SK-N-MC (cell line): ENCODE measurements around the gene DNASE1L1.

Experiments used
- EZH2 ChIP-seq: fragments of 200-600 bp; sonication (generic); IDR thresholded peaks from one replicate; pipeline ENCODE4 v1.6.1; 2017; ENCODE audit warnings: antibody characterized with exemption
- POLR2AphosphoS5 ChIP-seq: IDR thresholded peaks from 2 replicates; pipeline ENCODE4 v1.6.1; 2012; ENCODE audit warnings: mild to moderate bottlenecking, low read depth, low read length, borderline replicate concordance

DNA sequence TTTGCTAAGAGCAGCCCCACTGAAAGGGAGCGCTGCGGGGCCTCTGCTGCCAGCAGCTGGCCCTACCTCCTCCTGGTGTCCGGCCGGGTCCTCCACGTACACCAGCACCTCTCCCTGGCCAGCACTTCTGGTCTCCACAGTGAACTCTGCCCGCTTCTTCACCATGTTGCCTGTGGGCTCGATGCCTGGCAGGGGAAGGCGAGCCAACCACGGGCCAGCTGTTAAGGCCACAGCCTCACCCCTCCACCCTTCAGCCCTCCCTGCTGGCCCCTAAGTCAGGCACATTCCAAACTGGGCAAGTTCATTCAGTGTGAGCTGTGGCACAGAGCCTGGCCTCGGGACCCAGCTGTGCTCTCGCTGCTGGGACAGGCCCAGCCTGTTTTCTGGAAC lies 42.4 kb downstream of the DNASE1L1 start:
- TF ChIP-seq EZH2, result no peak
- TF ChIP-seq POLR2AphosphoS5, result no peak
